ENCODE measurements around the gene CLSTN2. TPM values are rescaled to one million over a fixed set of nuclear protein-coding genes. Genes with fewer than 3 reads are reported as not detected.
A peak's percentile ranks its signal among the peaks of the same experiment; 100 is the strongest.

Gene CLSTN2
- total and polyA plus RNA-seq, 2 of the 8 experiments (the other 6 are each of a cell fraction or from before 2014, with no cell fraction given) = 0.39 to 0.52 TPM

DNA sequence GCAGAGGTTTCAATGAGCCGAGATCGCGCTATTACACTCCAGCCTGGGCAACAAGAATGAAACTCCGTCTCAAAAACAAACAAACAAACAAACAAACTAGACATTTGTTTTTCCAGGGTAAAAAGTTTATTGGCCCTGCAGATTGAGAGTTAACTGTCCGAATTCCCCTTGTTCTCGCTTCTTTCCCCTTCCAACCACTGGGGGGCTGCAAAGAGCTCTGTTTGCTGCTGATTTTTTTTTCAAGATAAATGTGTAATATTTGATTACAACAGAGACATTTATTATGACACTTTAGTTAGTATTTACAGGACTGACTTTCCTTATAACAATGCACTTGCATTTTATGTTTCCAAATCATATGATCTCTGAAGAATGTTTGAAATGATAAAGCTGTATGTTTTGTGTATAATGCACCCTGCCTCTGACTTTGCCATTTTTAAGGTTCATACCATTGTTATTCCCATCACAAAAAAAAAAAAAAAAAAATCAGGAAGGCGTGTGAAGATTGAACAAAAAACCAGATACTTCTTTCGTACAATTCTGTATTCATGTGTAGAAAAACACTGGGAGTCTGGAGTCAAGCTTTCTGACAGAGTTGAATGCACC, 2.8 kb downstream of the CLSTN2 start:
- no peak overlapping the region for H3K4me3 ChIP-seq (ENCODE audit: extremely low read depth in 1 of 4, insufficient read depth in 2 of 4, low read depth in 3 of 4, low read length in 4 of 4)
- peak; percentile 72 for FAIRE-seq
- DNase-seq (ENCODE audit: low read depth in 1 of 2, low spot score in 2 of 2) = no peak

More for the DNA sequence above, 2.8 kb downstream of the CLSTN2 start:
- H3K27me3 ChIP-seq (replicated peaks in 1 of 4; ENCODE audit: control insufficient read depth in 3 of 4, extremely low read depth in 1 of 4, insufficient read depth in 3 of 4, low read length in 3 of 4) = peaks cover 14 to 30% (median 24%) of the 10 kb centered on the region in 4 experiments
- no peaks in the 10 kb centered on the region for H3K9me3 ChIP-seq (ENCODE audit: insufficient read depth in 2 of 2, low read depth in 1 of 2, low read length in 1 of 2)
- H3K4me1 ChIP-seq (replicated peaks in 1 of 4; ENCODE audit: control insufficient read depth in 3 of 4, insufficient read depth in 4 of 4, low read length in 3 of 4) = peaks cover 3 to 7% (median 5%) of the 10 kb centered on the region in 4 experiments; a peak in 5 of 7 replicates
- H4K5ac ChIP-seq (ENCODE audit: insufficient read length, low read depth, low read length) = no peak overlapping the region
- no peak overlapping the region for H2BK20ac ChIP-seq (ENCODE audit: low read length)
- no peak overlapping the region for H3K9ac ChIP-seq (replicated peaks in 1 of 4; ENCODE audit: extremely low read depth in 1 of 4, low read depth in 3 of 4, low read length in 3 of 4)
- ChIA-PET CTCF (ENCODE audit: partially characterized antibody) (interaction anchor here (0.6 to 5.6 kb wide), 43 partner anchors 9 to 926 kb away, joined by 3 to 60 read pairs (median 4); no protein-coding TSS in a partner anchor), POLR2A (ENCODE audit: partially characterized antibody) (no interaction called here)
- no peak overlapping the region for H4K8ac ChIP-seq (ENCODE audit: extremely low read depth, insufficient read depth, low read length)
- no peaks in the 10 kb centered on the region for H3K79me1 ChIP-seq (ENCODE audit: low read depth, low read length)
- H3K14ac ChIP-seq (ENCODE audit: insufficient read length) = no peak overlapping the region
- no peak overlapping the region for H2BK12ac ChIP-seq (ENCODE audit: low read depth, low read length)
- H2AFZ ChIP-seq (ENCODE audit: low read length) = no peak overlapping the region
- H4K20me1 ChIP-seq (replicated peaks in 1 of 2; ENCODE audit: control insufficient read depth in 1 of 2, insufficient read depth in 2 of 2, low read length in 2 of 2) = peaks cover 0 to 4% of the 10 kb centered on the region in 2 experiments
- H3K79me2 ChIP-seq (ENCODE audit: control insufficient read depth in 1 of 2, insufficient read depth in 2 of 2, low read length in 2 of 2) = no peaks in the 10 kb centered on the region
- H2BK5ac ChIP-seq (ENCODE audit: low read depth, low read length) = no peak overlapping the region
- H3K4me2 ChIP-seq (ENCODE audit: insufficient read depth in 1 of 2, low read depth in 2 of 2, low read length in 2 of 2) = no peak overlapping the region
- no peak overlapping the region for H3K18ac ChIP-seq (ENCODE audit: extremely low read depth, low read length)
- H3K4ac ChIP-seq (replicated peaks; ENCODE audit: insufficient read length, low read depth, low read length) = no peak overlapping the region
- peaks cover 11% of the 10 kb centered on the region; the same call in 1 of the 2 replicates for H3K23me2 ChIP-seq (ENCODE audit: low read depth, low read length)
- H3K23ac ChIP-seq (ENCODE audit: insufficient read length) = no peak overlapping the region
- 20% methylated on average over 8 of the region's 8 CpGs; no CpG with 5 or more reads in 1 of the 2 experiments for WGBS, 2 experiments (ENCODE audit: extremely low coverage in 1 of 2, insufficient coverage in 1 of 2, insufficient read length in 1 of 2, insufficient replicate concordance in 2 of 2, low coverage in 1 of 2, low lambda C conversion rate in 2 of 2, missing lambda C conversion rate in 1 of 2)
- no peak overlapping the region for H3K27ac ChIP-seq (ENCODE audit: low read depth, low read length)
- no peak overlapping the region for H3K56ac ChIP-seq (replicated peaks; ENCODE audit: insufficient read length, low read depth, low read length)
- H2BK15ac ChIP-seq (ENCODE audit: low read length) = no peak overlapping the region; the same call in 1 of the 2 replicates
- no peak overlapping the region for H2AK5ac ChIP-seq (ENCODE audit: low read depth, low read length)
- H3K36me3 ChIP-seq (ENCODE audit: control insufficient read depth in 2 of 4, insufficient read depth in 4 of 4, low read length in 3 of 4) = no peaks in the 10 kb centered on the region
- TF ChIP-seq YY1 (IDR thresholded peaks at IDR 0.05; ENCODE audit: low read depth, low read length) (no peak), BCL11A (IDR thresholded peaks at IDR 0.05; ENCODE audit: low read depth in 2 of 2, low read length in 2 of 2) (no peak), FOSL1 (IDR thresholded peaks at IDR 0.05; ENCODE audit: insufficient read depth, low read depth, low read length) (no peak), CTCF (IDR thresholded peaks at IDR 0.05; ENCODE audit: control extremely low read depth in 1 of 3, insufficient read depth in 1 of 3, low read depth in 1 of 3, low read length in 3 of 3) (peak; percentile 34 to 76 (median 58)), SIX5 (IDR thresholded peaks at IDR 0.05; ENCODE audit: low read depth, low read length) (no peak), RAD21 (IDR thresholded peaks at IDR 0.05 in 1 of 2, conservative IDR thresholded peaks at IDR 0.05 in 1 of 2; ENCODE audit: low read depth in 2 of 2, low read length in 2 of 2) (peak; percentile 81 to 83)
- no peak overlapping the region for H2BK120ac ChIP-seq (replicated peaks; ENCODE audit: low read depth, low read length)
- no peak overlapping the region for H4K91ac ChIP-seq (replicated peaks; ENCODE audit: insufficient read length, low read length)

Measured in H1 (cell line).